ENCODE results near the gene MAPK7. TPM values are rescaled to one million over a fixed set of nuclear protein-coding genes. Genes with fewer than 3 reads are reported as not detected.

Gene MAPK7
- total and polyA plus RNA-seq, 2 experiments from 2014 or later: 21.2 to 28.6 TPM

- DNase-seq: no peak
- WGBS, 2 experiments (ENCODE audit: low coverage in 1 of 2, low lambda C conversion rate in 2 of 2, missing lambda C conversion rate in 2 of 2): 91 to 94% methylated on average over 6 of the region's 6 CpGs
- peak overlapping the region; percentile 61 for H3K27ac ChIP-seq
- H3K4me3 ChIP-seq: no peak overlapping the region
- H3K9ac ChIP-seq: 0 out of 2 replicates have a peak overlapping the region, but pooled peaks have one; percentile 0
- H3K79me2 ChIP-seq (ENCODE audit: insufficient read depth): no peaks in the 10 kb centered on the region
- in situ Hi-C loops (cut with MboI): no loop called here
- H3K9me3 ChIP-seq (ENCODE audit: low read depth): no peaks in the 10 kb centered on the region
- H3K4me1 ChIP-seq (ENCODE audit: insufficient read depth): peaks cover 23% of the 10 kb centered on the region
- no peaks in the 10 kb centered on the region for H4K20me1 ChIP-seq (ENCODE audit: insufficient read depth)
- H3K9me2 ChIP-seq (ENCODE audit: insufficient read depth): no peaks in the 10 kb centered on the region
- no peak overlapping the region for H2AFZ ChIP-seq
- H3K4me2 ChIP-seq (ENCODE audit: unreplicated experiment): peak overlapping the region; percentile 48
- no peaks in the 10 kb centered on the region for H3K36me3 ChIP-seq (ENCODE audit: low read depth)
- H3K27me3 ChIP-seq (replicated peaks; ENCODE audit: insufficient read depth): no peaks in the 10 kb centered on the region
- H3F3A ChIP-seq (ENCODE audit: insufficient read depth): peaks cover 17% of the 10 kb centered on the region
- TF ChIP-seq EZH2 (IDR thresholded peaks at IDR 0.05; ENCODE audit: insufficient read depth, poor library complexity, severe bottlenecking) (no peak), EZH2phosphoT487 (IDR thresholded peaks at IDR 0.05; ENCODE audit: insufficient read depth, low read depth) (no peak)
Observed at GRCh38 chr17:19410091-19410490, 31.8 kb downstream of the MAPK7 start.

- H3K4me2 ChIP-seq (ENCODE audit: unreplicated experiment): peak within 1 kb of the TSS; percentile 59
- H2AFZ ChIP-seq: peak within 1 kb of the TSS; percentile 65
- H3K4me1 ChIP-seq (ENCODE audit: insufficient read depth): peaks cover 23% of the 10 kb centered on the region
- H3K27me3 ChIP-seq (replicated peaks; ENCODE audit: insufficient read depth): no peaks in the 10 kb centered on the region
- H3K36me3 ChIP-seq (ENCODE audit: low read depth): no peaks in the 10 kb centered on the region
- no peaks in the 10 kb centered on the region for H4K20me1 ChIP-seq (ENCODE audit: insufficient read depth)
- no peaks in the 10 kb centered on the region for H3K9me2 ChIP-seq (ENCODE audit: insufficient read depth)
- H3F3A ChIP-seq (ENCODE audit: insufficient read depth): peaks cover 17% of the 10 kb centered on the region
- H3K9ac ChIP-seq: peak within 1 kb of the TSS; percentile 52
- 2 to 4% methylated on average over 13 to 23 of the region's 23 CpGs for WGBS, 2 experiments (ENCODE audit: low coverage in 1 of 2, low lambda C conversion rate in 2 of 2, missing lambda C conversion rate in 2 of 2)
- DNase-seq: peak; percentile 82
- no peaks in the 10 kb centered on the region for H3K79me2 ChIP-seq (ENCODE audit: insufficient read depth)
- TF ChIP-seq EZH2 (IDR thresholded peaks at IDR 0.05; ENCODE audit: insufficient read depth, poor library complexity, severe bottlenecking): no peak
- TF ChIP-seq EZH2phosphoT487 (IDR thresholded peaks at IDR 0.05; ENCODE audit: insufficient read depth, low read depth): no peak
- in situ Hi-C loops (cut with MboI): no loop called here
- H3K4me3 ChIP-seq: peak within 1 kb of the TSS; percentile 61
- peak within 1 kb of the TSS; percentile 61; the same call in 1 of the 2 replicates for H3K27ac ChIP-seq
- H3K9me3 ChIP-seq (ENCODE audit: low read depth): no peaks in the 10 kb centered on the region
Observed at GRCh38 chr17:19410875-19411620, 32.8 kb downstream of the MAPK7 start, which contains the start of gene RNF112. TSS of gene RNF112 (plus strand) at chr17:19411232. CDS start at chr17:19411409, 177 bp downstream.

- peak; percentile 28 for DNase-seq
- peak overlapping the region; percentile 59 for H3K4me2 ChIP-seq (ENCODE audit: unreplicated experiment)
Observed at GRCh38 chr17:19411631-19412030, 33.3 kb downstream of the MAPK7 start.

GRCh38 chr17:19412510-19412909 lies 34.2 kb downstream of the MAPK7 start:
- H3K36me3 ChIP-seq (ENCODE audit: low read depth): no peaks in the 10 kb centered on the region
- in situ Hi-C loops (cut with MboI): no loop called here
- H3K9ac ChIP-seq: no peak overlapping the region
- H3K9me2 ChIP-seq (ENCODE audit: insufficient read depth): no peaks in the 10 kb centered on the region
- H3K79me2 ChIP-seq (ENCODE audit: insufficient read depth): no peaks in the 10 kb centered on the region
- 93 to 94% methylated on average over 16 of the region's 16 CpGs for WGBS, 2 experiments (ENCODE audit: low coverage in 1 of 2, low lambda C conversion rate in 2 of 2, missing lambda C conversion rate in 2 of 2)
- DNase-seq: no peak
- no peaks in the 10 kb centered on the region for H4K20me1 ChIP-seq (ENCODE audit: insufficient read depth)
- no peak overlapping the region for H3K4me3 ChIP-seq
- no peak overlapping the region for H3K27ac ChIP-seq
- H2AFZ ChIP-seq: no peak overlapping the region
- H3F3A ChIP-seq (ENCODE audit: insufficient read depth): peaks cover 29% of the 10 kb centered on the region
- H3K27me3 ChIP-seq (replicated peaks; ENCODE audit: insufficient read depth): no peaks in the 10 kb centered on the region
- no peaks in the 10 kb centered on the region for H3K9me3 ChIP-seq (ENCODE audit: low read depth)
- H3K4me2 ChIP-seq (ENCODE audit: unreplicated experiment): no peak overlapping the region
- peaks cover 25% of the 10 kb centered on the region for H3K4me1 ChIP-seq (ENCODE audit: insufficient read depth)
- no peak for TF ChIP-seq EZH2 (IDR thresholded peaks at IDR 0.05; ENCODE audit: insufficient read depth, poor library complexity, severe bottlenecking)
- TF ChIP-seq EZH2phosphoT487 (IDR thresholded peaks at IDR 0.05; ENCODE audit: insufficient read depth, low read depth): no peak

More at GRCh38 chr17:19411631-19412030, 33.3 kb downstream of the MAPK7 start:
- H3K9me3 ChIP-seq (ENCODE audit: low read depth): no peaks in the 10 kb centered on the region
- no peaks in the 10 kb centered on the region for H3K27me3 ChIP-seq (replicated peaks; ENCODE audit: insufficient read depth)
- H3K9ac ChIP-seq: peak overlapping the region; percentile 52
- peaks cover 23% of the 10 kb centered on the region for H3K4me1 ChIP-seq (ENCODE audit: insufficient read depth)
- peak overlapping the region; percentile 61; the same call in 1 of the 2 replicates for H3K4me3 ChIP-seq
- peaks cover 20% of the 10 kb centered on the region for H3F3A ChIP-seq (ENCODE audit: insufficient read depth)
- TF ChIP-seq EZH2 (IDR thresholded peaks at IDR 0.05; ENCODE audit: insufficient read depth, poor library complexity, severe bottlenecking) (no peak), EZH2phosphoT487 (IDR thresholded peaks at IDR 0.05; ENCODE audit: insufficient read depth, low read depth) (no peak)
- H3K27ac ChIP-seq: no peak overlapping the region
- WGBS, 2 experiments (ENCODE audit: low coverage in 1 of 2, low lambda C conversion rate in 2 of 2, missing lambda C conversion rate in 2 of 2): 24 to 26% methylated on average over 9 of the region's 9 CpGs
- no peaks in the 10 kb centered on the region for H4K20me1 ChIP-seq (ENCODE audit: insufficient read depth)
- no peaks in the 10 kb centered on the region for H3K36me3 ChIP-seq (ENCODE audit: low read depth)
- H2AFZ ChIP-seq: peak overlapping the region; percentile 65
- no peaks in the 10 kb centered on the region for H3K9me2 ChIP-seq (ENCODE audit: insufficient read depth)
- no peaks in the 10 kb centered on the region for H3K79me2 ChIP-seq (ENCODE audit: insufficient read depth)
- in situ Hi-C loops (cut with MboI): no loop called here

Data from GM23248 (cell line).